Activated CD4-positive, alpha-beta T cell treated with anti-CD3 and anti-CD28 coated beads, Interleukin-2, amount 10 ng/mL, durations not matched to agents 24 days and 14 days (primary cell): ENCODE measurements around the gene MAMLD1. TPM values are rescaled to one million over a fixed set of nuclear protein-coding genes. Genes with fewer than 3 reads are reported as not detected.

Experiments
- DNase-seq: peaks from one replicate; pipeline ENCODE4 v3.0.0; 2022
- H3K27ac Mint-ChIP-seq: one replicate; pipeline ENCODE4 v1.8.0; 2022; ENCODE audit warnings: mild to moderate bottlenecking, mixed read lengths
- H3K27me3 Mint-ChIP-seq: one replicate; pipeline ENCODE4 v1.8.0; 2022; ENCODE audit warnings: mixed read lengths
- H3K36me3 Mint-ChIP-seq: one replicate; pipeline ENCODE4 v1.8.0; 2022; ENCODE audit warnings: low read depth, mild to moderate bottlenecking, mixed read lengths
- H3K4me1 Mint-ChIP-seq: one replicate; pipeline ENCODE4 v1.8.0; 2021; ENCODE audit warnings: mixed read lengths
- H3K4me3 Mint-ChIP-seq: one replicate; pipeline ENCODE4 v1.8.0; 2022; ENCODE audit warnings: mild to moderate bottlenecking, moderate library complexity, mixed read lengths
- H3K9me3 Mint-ChIP-seq: one replicate; pipeline ENCODE4 v1.8.0; 2021; ENCODE audit warnings: mixed read lengths
- intact Hi-C: fragments of 100-400 bp; cut with micrococcal nuclease; formaldehyde crosslinking; loops from one replicate; pipeline ENCODE4 v1.15.1; 2023
- total RNA-seq: library from RNA; stranded (reverse); gene quantifications from 2 replicates; pipeline ENCODE4 v1.2.3, GENCODE V29; 2022

Gene MAMLD1
- total RNA-seq, 1 donor from 2014 or later = 14.2 TPM

DNA sequence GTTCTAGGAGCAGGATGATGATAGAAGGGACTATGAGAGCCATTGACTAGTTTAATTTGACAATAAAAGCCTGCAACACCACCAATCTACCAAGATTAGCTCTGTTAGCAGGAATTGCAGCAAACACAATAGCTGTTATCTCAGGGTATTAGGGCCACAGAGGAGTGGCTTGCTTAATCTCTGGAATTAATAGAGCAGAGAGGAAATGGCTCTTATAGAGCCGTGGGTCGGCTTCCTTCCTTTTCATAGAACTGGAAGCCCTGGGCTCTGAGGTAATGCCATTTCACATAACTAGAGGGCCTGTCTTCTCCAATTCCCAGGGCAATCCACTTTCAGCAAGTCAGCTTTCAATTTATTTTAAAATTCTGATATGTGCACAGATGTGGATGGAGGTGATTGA lies 83.0 kb downstream of the MAMLD1 start:
- DNase-seq = peak; percentile 20
- no peak overlapping the region for H3K27ac Mint-ChIP-seq
- H3K36me3 Mint-ChIP-seq = peaks cover 7% of the 10 kb centered on the region
- no peaks in the 10 kb centered on the region for H3K27me3 Mint-ChIP-seq
- peaks cover 4% of the 10 kb centered on the region for H3K9me3 Mint-ChIP-seq
- no peak overlapping the region for H3K4me3 Mint-ChIP-seq
- peaks cover 15% of the 10 kb centered on the region for H3K4me1 Mint-ChIP-seq
- intact Hi-C loops = loop anchor here (5.0 kb wide), 1 partner anchor 41 kb away; no protein-coding TSS in a partner anchor

DNA sequence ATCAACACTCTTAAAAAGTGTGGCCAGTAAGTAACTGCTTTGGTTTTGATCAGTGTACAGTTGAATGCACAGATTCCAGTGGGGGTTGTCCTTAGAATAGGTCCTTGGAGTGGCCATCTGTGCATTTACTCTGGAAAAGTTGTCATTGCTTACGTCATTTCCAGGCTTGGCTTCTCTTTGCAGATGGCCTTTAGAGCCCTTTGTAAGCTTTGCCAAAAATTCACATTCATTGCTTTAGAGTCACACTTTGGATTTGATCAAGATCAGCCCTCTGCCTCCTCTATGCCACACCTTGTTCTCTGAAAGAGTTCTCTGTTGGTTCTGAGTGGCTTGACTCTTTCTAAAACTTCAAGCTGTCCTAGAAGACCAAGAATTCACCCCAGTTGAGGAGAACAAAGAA lies 83.9 kb downstream of the MAMLD1 start:
- intact Hi-C loops = loop anchor here (5.0 kb wide), 1 partner anchor 40 kb away; no protein-coding TSS in a partner anchor
- peak; percentile 15 for DNase-seq
- Mint-ChIP-seq H3K27ac (no peak overlapping the region), H3K9me3 (peaks cover 4% of the 10 kb centered on the region), H3K27me3 (no peaks in the 10 kb centered on the region), H3K4me1 (peaks cover 21% of the 10 kb centered on the region), H3K36me3 (peaks cover 8% of the 10 kb centered on the region), H3K4me3 (no peak overlapping the region)

GRCh38 chrX:150449313-150449712 lies 86.2 kb downstream of the MAMLD1 start:
- Mint-ChIP-seq H3K9me3 (no peaks in the 10 kb centered on the region), H3K4me1 (peaks cover 25% of the 10 kb centered on the region), H3K4me3 (no peak overlapping the region), H3K36me3 (peaks cover 23% of the 10 kb centered on the region), H3K27me3 (no peaks in the 10 kb centered on the region), H3K27ac (no peak overlapping the region)
- intact Hi-C loops = loop anchor here (5.0 kb wide), 1 partner anchor 38 kb away; no protein-coding TSS in a partner anchor
- peak; percentile 53 for DNase-seq

DNA sequence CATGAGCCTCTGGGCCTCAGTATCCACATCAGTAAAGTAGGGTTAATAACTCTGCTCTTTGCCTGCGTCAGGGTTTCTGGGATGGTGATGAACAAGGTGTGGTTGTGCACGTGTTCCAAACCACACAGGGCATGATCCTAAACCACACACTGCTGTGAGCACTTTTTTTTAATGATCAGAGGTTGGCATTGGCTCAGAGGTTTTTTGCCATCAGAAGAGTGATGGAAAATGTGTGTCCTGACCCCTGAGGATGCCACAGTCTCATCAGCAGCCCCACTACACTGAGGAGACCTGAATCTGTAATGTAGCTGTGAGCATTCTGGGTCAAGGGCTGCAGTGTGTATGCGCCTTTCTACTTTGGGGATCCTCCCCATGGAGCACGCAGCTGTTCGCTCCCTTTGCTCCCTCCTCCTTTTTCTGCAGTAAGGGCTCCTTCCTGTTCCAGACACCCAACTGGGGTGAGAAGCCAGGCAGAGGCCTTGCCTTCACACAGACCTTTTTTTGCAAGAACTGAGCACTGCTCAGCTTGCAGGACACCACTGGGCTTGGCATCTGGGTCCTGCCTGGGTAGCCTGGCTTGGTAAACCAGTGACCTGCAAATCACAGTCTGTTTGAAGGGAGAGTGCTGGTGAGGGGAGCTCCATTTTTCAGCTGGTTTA lies 87.5 kb downstream of the MAMLD1 start:
- intact Hi-C loops = no loop called here
- peaks cover 5% of the 10 kb centered on the region for H3K9me3 Mint-ChIP-seq
- H3K4me3 Mint-ChIP-seq = no peak overlapping the region
- peaks cover 34% of the 10 kb centered on the region for H3K36me3 Mint-ChIP-seq
- DNase-seq = peak; percentile 57
- peaks cover 28% of the 10 kb centered on the region for H3K4me1 Mint-ChIP-seq
- H3K27me3 Mint-ChIP-seq = no peaks in the 10 kb centered on the region
- H3K27ac Mint-ChIP-seq = no peak overlapping the region

DNA sequence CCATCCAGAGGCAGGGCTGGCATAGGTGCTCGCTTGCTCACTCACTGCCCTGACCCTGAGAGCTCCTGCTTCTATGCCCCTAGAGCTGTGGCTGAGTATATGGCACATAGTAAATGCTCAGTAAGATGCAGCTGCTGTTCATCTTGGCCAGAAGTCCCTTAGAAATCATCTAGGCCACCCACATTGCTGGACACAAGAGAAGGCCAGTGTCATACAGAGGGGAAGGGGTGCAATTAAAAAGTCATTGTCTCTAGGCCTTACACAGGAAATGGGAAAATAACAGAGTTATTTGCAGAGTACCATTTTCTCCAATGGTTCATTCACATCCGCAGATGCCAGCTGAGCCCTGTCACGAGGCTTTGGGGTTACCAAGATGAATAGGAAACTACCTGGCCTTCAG lies 88.8 kb downstream of the MAMLD1 start:
- Mint-ChIP-seq H3K4me3 (no peak overlapping the region), H3K27me3 (no peaks in the 10 kb centered on the region), H3K36me3 (peaks cover 34% of the 10 kb centered on the region), H3K4me1 (peaks cover 38% of the 10 kb centered on the region), H3K9me3 (peaks cover 5% of the 10 kb centered on the region), H3K27ac (peak overlapping the region; percentile 6)
- intact Hi-C loops = no loop called here
- DNase-seq = peak; percentile 24

DNA sequence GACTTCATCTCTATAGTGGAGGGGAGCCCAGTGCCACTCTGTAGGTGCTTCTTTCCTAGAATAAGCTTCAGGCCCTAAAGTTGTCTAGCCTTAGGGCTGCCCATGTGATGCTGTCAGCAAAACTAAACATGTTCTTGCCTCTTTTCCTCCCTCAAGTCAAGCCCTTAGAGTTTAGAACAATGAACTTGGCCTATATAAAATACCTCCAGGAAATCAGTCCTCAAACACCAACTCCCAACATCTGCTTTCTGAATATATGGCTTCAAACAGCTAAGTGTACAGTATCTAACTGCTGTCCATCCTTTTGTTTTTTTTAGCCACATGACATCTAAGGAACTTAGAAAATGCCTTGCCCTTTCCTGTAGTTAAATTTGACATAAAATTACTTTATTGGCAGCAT lies 91.0 kb downstream of the MAMLD1 start:
- peaks cover 30% of the 10 kb centered on the region for H3K36me3 Mint-ChIP-seq
- H3K27ac Mint-ChIP-seq = no peak overlapping the region
- intact Hi-C loops = no loop called here

DNA sequence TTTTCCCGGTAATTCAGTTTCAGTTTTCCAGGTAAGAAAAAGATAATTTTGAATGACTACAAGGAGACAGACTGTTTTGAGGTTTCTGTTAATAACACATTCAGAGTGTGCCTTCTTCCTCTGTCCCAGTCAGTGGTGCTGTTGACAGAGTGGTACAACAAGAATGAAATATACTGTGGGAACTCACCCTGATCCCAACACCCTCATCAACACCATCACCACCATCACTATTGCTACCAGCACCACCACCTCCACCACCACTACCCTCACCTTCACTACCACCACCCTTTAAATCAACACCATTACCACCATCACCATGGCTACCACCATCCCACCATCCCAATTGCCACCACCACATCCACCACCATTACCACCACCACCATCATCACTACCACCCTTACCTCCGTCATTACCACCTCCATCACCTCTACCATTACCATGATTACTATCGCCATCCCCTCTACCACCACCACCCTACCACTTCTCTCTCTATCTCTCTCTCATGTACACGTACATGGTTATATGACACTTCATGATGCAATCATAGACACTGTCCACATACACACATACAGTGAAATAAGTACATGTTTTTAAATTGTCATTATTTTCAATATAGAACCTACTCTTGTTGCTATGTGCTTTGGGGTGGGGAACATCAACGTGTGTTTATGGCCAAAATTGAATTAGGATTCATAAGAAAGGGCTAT lies 91.5 kb downstream of the MAMLD1 start:
- H3K27ac Mint-ChIP-seq = peak overlapping the region; percentile 8
- H3K36me3 Mint-ChIP-seq = peaks cover 33% of the 10 kb centered on the region
- no peak for DNase-seq
- peaks cover 52% of the 10 kb centered on the region for H3K4me1 Mint-ChIP-seq
- H3K4me3 Mint-ChIP-seq = no peak overlapping the region
- intact Hi-C loops = no loop called here
- H3K9me3 Mint-ChIP-seq = peaks cover 5% of the 10 kb centered on the region
- H3K27me3 Mint-ChIP-seq = no peaks in the 10 kb centered on the region

More for the DNA sequence above, 91.0 kb downstream of the MAMLD1 start:
- H3K27me3 Mint-ChIP-seq = no peaks in the 10 kb centered on the region
- no peak overlapping the region for H3K4me3 Mint-ChIP-seq
- peaks cover 47% of the 10 kb centered on the region for H3K4me1 Mint-ChIP-seq
- peaks cover 5% of the 10 kb centered on the region for H3K9me3 Mint-ChIP-seq
- DNase-seq = no peak

- no peak for DNase-seq
- intact Hi-C loops = no loop called here
- H3K27me3 Mint-ChIP-seq = no peaks in the 10 kb centered on the region
- peaks cover 34% of the 10 kb centered on the region for H3K36me3 Mint-ChIP-seq
- H3K9me3 Mint-ChIP-seq = peaks cover 5% of the 10 kb centered on the region
- H3K4me3 Mint-ChIP-seq = no peak overlapping the region
- H3K27ac Mint-ChIP-seq = no peak overlapping the region
- H3K4me1 Mint-ChIP-seq = peaks cover 49% of the 10 kb centered on the region
Observed at GRCh38 chrX:150455215-150455608, 92.1 kb downstream of the MAMLD1 start.

- Mint-ChIP-seq H3K9me3 (peaks cover 5% of the 10 kb centered on the region), H3K4me1 (peaks cover 42% of the 10 kb centered on the region), H3K36me3 (peaks cover 37% of the 10 kb centered on the region), H3K4me3 (no peak overlapping the region), H3K27me3 (no peaks in the 10 kb centered on the region), H3K27ac (peak overlapping the region; percentile 70)
- peak; percentile 63 for DNase-seq
- intact Hi-C loops = no loop called here
Observed at GRCh38 chrX:150456466-150456865, 93.3 kb downstream of the MAMLD1 start.

DNA sequence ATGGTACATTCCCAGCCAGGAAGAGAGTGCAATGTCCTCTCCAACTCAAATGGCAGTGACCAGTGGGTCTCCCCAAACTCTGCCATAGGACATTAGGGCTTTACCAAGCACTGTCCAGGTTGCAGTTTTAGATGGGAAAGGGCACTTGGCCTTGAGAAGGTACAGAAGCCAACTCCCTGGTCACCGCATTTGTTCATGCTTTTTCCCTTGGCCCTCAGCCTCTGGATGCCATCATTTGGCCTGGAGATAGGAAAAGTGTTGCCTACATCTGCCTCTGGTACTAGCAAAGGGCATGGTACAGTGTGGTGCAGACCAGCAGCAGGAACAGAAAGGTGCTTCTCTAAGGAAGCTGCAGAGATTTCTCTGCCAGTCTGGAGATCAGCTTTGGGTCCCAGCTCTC lies 93.8 kb downstream of the MAMLD1 start:
- no peak overlapping the region for H3K27ac Mint-ChIP-seq
- peaks cover 5% of the 10 kb centered on the region for H3K9me3 Mint-ChIP-seq
- intact Hi-C loops = no loop called here

GRCh38 chrX:150459196-150459595 lies 96.1 kb downstream of the MAMLD1 start:
- Mint-ChIP-seq H3K4me1 (peaks cover 30% of the 10 kb centered on the region), H3K27ac (peak overlapping the region; percentile 84), H3K9me3 (peaks cover 5% of the 10 kb centered on the region), H3K36me3 (peaks cover 29% of the 10 kb centered on the region), H3K4me3 (no peak overlapping the region), H3K27me3 (no peaks in the 10 kb centered on the region)
- intact Hi-C loops = no loop called here
- DNase-seq = no peak

More for the DNA sequence above, 93.8 kb downstream of the MAMLD1 start:
- peak; percentile 29 for DNase-seq
- H3K36me3 Mint-ChIP-seq = peaks cover 37% of the 10 kb centered on the region
- H3K4me3 Mint-ChIP-seq = no peak overlapping the region
- H3K27me3 Mint-ChIP-seq = no peaks in the 10 kb centered on the region
- H3K4me1 Mint-ChIP-seq = peaks cover 38% of the 10 kb centered on the region

DNA sequence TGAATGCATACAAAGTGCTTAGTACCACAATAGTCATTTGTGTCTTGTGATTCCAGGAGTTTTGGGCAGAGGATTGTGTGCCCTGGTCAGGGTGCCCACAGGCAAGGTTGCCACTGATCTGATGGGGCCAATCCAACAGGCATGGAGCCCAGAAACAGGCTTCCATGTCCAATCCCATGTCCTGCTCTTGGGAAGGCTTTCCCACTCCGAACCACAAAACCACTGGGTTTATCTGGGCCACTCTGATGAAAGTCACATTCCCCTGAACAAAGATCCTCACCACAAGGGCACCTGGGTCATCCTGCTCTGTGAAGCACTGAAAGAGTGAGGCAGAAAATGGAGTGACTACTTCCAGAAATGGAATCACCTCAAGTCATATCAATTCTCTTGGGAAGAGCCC lies 96.9 kb downstream of the MAMLD1 start:
- Mint-ChIP-seq H3K27ac (no peak overlapping the region), H3K4me1 (peaks cover 25% of the 10 kb centered on the region), H3K4me3 (no peak overlapping the region), H3K36me3 (peaks cover 29% of the 10 kb centered on the region), H3K9me3 (peaks cover 3% of the 10 kb centered on the region), H3K27me3 (no peaks in the 10 kb centered on the region)
- DNase-seq = no peak
- intact Hi-C loops = no loop called here

GRCh38 chrX:150460781-150461180 lies 97.7 kb downstream of the MAMLD1 start:
- intact Hi-C loops = no loop called here
- Mint-ChIP-seq H3K4me1 (peaks cover 25% of the 10 kb centered on the region), H3K4me3 (no peak overlapping the region), H3K27me3 (no peaks in the 10 kb centered on the region), H3K9me3 (peaks cover 3% of the 10 kb centered on the region), H3K36me3 (peaks cover 28% of the 10 kb centered on the region), H3K27ac (no peak overlapping the region)
- DNase-seq = no peak

GRCh38 chrX:150463566-150463965 lies 100.4 kb downstream of the MAMLD1 start:
- DNase-seq = no peak
- Mint-ChIP-seq H3K36me3 (peaks cover 25% of the 10 kb centered on the region), H3K9me3 (peaks cover 3% of the 10 kb centered on the region), H3K27me3 (no peaks in the 10 kb centered on the region), H3K27ac (no peak overlapping the region), H3K4me1 (peaks cover 9% of the 10 kb centered on the region), H3K4me3 (no peak overlapping the region)
- intact Hi-C loops = no loop called here
